DMS53 treated with DMSO at 0.1 percent for 48 hours (cell line): ENCODE measurements around the gene KRTAP2-2.
"Not testable (repeated sequence)": the region's sequence is repeated elsewhere in the genome, so short reads cannot be mapped to it uniquely, and the experiment has no call there.

Experiments used
- DNase-seq: peaks from one replicate; lab custom pipeline; 2025; ENCODE audit not compliant: unreplicated experiment; lab: John Stamatoyannopoulos, UW

The KRTAP2-2 gene

DNA sequence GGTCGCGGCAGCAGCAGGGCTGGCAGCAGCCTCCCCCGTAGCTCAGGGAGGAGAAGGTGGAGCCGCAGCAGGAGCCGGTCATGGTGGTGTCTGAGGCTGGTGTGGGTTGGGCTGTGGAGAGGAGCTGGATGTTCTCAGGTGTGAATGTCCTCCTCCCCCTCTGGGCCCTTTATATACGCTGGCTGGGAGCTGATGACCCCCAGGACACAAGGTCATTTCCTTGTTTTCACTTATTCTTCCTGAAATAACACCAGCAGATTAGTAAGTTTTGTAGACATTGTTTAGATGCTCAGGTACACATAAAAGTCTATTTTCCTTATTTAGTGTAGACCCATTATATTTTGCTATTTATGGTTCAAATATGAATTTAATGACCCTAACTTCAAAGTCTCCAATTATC, at the start of gene KRTAP2-2:
Gene KRTAP2-2, minus strand, starts transcription at position 101 of the 400 bp plus-strand sequence. Its CDS starts 19 bp downstream, at position 82.
- DNase-seq, result not testable (repeated sequence)

DNA sequence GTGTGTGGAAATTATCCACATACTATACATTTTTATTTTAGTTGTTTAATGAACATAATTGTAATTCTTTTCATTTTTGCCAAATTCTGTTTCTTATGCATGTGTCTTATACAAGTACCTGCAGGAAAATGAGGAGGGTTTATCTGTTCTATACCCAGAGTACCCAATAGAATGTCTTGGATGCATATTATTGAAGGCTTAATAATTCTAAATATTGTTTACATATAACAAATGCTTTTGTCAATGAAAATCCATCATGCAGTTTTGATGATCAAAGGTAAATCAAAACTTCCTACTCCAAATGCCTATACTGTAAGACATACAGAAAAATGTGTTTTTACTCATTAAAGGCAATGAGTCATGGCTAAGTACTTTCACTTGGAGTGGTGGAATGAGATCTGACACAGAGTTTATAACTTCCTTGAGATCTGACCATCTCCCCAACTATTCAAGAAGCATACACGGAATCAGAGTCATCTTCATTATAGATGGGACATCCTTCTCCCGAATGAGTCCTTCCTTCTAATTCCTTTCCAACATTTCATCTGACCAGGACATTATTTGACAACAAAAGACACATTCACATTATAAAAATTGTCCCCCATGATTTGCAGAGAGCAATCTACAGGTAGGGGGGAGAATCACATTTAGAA, 49.5 kb upstream of the KRTAP2-2 start:
- DNase-seq, result not testable (repeated sequence)

DNA sequence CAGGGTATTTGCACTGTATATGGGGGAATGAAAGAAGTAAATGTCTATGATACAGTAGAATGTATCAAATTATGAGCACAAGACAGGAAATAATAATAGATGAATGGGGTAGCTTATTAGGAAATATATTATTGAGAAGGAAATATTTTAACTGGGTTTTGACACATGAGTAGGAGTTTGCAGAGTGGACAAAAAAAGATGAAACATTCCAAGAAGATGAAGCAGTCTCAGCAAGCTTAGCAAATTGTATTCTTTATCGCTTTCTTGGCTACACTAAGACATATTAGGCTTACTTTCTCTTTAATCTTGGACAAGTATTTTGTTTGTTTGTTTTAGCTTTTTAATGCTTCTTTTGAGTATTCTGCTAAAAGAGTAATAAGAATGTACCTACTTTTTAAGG, 48.9 kb upstream of the KRTAP2-2 start:
- no peak for DNase-seq

DNA sequence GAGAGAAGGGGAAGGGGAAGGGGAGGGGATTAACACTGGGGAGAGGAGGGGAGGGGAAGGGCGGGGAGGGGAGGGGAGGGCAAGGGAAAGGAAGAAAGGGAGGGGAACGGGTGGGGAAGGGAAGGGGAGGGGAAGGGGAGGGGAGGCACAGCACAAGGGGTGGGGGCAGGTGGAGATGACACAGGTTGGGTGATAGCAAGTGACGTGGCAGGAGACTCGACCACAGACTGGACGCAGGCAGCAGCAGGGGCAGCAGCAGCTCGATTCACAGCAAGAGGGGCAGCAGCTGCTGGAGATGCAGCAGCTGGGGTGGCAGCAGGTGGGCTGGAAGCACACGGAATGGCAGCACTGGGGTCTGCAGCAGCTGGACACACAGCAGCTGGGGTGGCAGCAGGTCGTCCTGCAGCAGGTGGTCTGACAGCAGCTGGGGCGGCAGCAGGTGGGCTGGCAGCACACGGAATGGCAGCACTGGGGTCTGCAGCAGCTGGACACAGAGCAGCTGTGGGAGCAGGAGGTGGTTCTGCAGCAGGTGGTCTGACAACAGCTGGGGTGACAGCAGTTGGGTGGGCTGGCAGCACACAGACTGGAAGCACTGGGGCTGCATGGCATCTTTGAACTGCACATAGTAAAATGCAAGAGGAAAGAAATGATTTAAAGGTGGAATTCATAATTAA, 46.7 kb upstream of the KRTAP2-2 start, which contains the start of gene KRTAP4-16:
Gene KRTAP4-16, minus strand, starts transcription at position 624 of the 674 bp plus-strand sequence. Its CDS starts 0 bp downstream, at position 624.
- no peak for DNase-seq

GRCh38 chr17:41099682-41100480, 44.9 kb upstream of the KRTAP2-2 start:
- not testable (repeated sequence) for DNase-seq

- no peak for DNase-seq
Observed at GRCh38 chr17:41098481-41098880, 43.5 kb upstream of the KRTAP2-2 start.

DNA sequence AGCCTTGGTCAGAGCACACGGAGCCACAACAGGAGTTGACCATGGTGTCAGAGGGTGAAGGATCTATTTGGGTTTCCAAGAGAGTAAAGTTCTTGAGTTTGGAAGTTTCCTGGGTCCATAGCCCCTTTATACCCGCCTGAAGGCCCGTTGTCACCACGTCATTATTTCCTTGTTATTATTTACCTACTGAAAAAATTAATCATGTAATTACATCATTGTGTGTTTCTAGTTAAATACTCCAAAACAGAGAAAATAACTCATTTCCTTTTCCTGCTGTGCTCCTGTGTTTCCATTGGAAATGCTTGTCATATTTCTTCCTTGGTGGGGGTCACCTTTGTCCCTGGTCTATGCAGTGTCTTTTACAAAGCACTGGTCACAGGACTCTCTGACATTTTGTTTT, 43.0 kb upstream of the KRTAP2-2 start, which contains the start of gene KRTAP4-8:
Gene KRTAP4-8, minus strand, starts transcription at position 101 of the 400 bp plus-strand sequence. Its CDS starts 58 bp downstream, at position 43.
- no peak for DNase-seq

DNA sequence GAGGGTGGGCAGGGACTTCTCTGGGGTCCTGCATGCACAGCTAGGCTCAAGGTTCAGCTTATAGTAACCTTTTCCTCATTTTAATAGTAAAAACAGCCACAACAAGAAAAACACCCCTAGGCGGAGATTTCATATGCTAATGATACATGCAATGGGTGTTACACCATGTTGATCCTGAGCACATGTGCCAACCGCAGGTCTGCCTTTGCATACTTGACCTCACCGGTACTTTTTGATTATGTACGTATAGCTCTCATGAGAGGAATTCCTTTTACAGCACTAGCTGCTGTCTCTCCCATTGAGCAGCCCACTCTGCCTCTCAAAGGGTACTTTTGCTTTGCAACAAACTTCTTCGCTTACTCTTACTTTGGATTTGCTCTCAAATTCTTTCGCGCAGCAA, 41.0 kb upstream of the KRTAP2-2 start:
- DNase-seq, result no peak

DNA sequence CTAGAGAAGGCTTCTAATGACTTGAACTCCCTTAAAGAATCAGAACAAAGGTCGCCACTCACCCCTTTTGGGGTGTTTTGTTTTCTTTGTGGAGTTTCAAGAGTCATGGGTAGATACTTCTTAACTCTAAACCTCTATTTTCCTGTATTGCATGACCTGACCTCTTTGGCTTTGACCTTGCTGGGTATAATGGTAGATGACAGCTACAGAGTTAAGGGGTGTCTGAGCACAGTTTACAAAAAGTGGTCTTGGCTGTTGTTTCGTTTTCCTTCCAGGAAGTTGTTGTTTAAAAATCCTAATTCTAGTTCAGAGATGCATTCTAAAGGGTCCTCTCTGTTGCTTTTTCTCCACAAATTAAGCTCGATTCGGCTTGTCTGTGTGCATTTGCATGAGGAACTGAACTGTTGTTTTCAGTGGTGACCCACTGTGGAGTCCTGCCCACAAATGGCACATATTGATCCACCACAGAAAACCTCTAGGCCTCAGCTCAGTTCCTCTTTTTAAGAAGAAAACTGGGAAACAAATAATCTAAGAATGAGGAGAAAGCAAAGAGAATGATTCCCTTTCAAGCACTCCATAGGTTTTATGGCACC, 33.8 kb upstream of the KRTAP2-2 start:
- DNase-seq, result not testable (repeated sequence)

DNA sequence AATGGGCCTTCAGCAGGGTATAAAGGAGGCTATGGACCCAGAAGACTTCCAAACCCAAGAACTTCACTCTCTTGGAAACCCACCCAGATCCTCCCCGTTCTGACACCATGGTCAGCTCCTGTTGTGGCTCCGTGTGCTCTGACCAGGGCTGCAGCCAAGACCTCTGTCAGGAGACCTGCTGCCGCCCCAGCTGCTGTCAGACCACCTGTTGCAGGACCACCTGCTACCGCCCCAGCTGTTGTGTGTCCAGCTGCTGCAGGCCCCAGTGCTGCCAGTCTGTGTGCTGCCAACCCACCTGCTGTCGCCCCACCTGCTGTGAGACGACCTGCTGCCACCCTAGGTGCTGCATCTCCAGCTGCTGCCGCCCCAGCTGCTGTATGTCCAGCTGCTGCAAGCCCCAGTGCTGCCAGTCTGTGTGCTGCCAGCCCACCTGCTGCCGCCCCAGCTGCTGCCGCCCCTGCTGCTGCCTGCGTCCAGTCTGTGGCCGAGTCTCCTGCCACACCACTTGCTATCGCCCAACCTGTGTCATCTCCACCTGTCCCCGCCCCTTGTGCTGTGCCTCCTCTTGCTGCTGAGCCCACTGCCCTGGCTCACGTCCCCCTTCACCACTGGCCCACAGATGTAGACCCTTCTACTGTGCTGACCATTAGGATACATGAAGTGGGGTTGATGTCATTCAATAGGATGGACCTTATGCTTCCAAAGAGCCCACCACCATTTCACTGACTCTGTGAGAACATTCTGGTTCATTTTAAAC, 29.2 kb upstream of the KRTAP2-2 start, which contains the start of gene KRTAP4-7:
Gene KRTAP4-7, plus strand, starts transcription at position 51 of the 757 bp plus-strand sequence. Its CDS starts 57 bp downstream, at position 108.
- not testable (repeated sequence) for DNase-seq

DNA sequence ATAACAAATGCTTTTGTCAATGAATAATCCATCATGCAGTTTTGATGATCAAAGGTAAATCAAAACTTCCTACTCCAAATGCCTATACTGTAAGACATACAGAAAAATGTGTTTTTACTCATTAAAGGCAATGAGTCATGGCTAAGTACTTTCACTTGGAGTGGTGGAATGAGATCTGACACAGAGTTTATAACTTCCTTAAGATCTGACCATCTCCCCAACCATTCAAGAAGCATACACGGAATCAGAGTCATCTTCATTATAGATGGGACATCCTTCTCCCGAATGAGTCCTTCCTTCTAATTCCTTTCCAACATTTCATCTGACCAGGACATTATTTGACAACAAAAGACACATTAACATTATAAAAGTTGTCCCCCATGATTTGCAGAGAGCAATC, 28.4 kb upstream of the KRTAP2-2 start:
- DNase-seq, result not testable (repeated sequence)

- no peak for DNase-seq
Observed at GRCh38 chr17:41082626-41083025, 27.6 kb upstream of the KRTAP2-2 start.

GRCh38 chr17:41076788-41077187, 21.8 kb upstream of the KRTAP2-2 start:
- no peak for DNase-seq

GRCh38 chr17:41073676-41074075, 18.6 kb upstream of the KRTAP2-2 start:
- no peak for DNase-seq

GRCh38 chr17:41071606-41072360, 16.8 kb upstream of the KRTAP2-2 start:
- DNase-seq, result peak; percentile 6

GRCh38 chr17:41069031-41069430, 14.0 kb upstream of the KRTAP2-2 start:
- DNase-seq, result no peak

GRCh38 chr17:41067281-41067680, 12.3 kb upstream of the KRTAP2-2 start:
- DNase-seq, result no peak

- DNase-seq, result no peak
Observed at GRCh38 chr17:41065829-41066624, 11.0 kb upstream of the KRTAP2-2 start, which contains the start of gene KRTAP2-4. Gene KRTAP2-4 (minus strand): TSS chr17:41065879. CDS start chr17:41065845, 34 bp downstream.
